ENCODE data around the gene IRF4.

Gene IRF4

GRCh38 chr6:355373-356208 lies 36.0 kb upstream of the IRF4 start:
- Histone ChIP-seq H3K4me1 (no peaks in the 10 kb centered on the region), H3K9me3 (no peaks in the 10 kb centered on the region), H3K27me3 (no peaks in the 10 kb centered on the region), H3K4me3 (no peak overlapping the region), H3K36me3 (peaks cover 0 to 8% (median 6%) of the 10 kb centered on the region in 3 donors), H3K27ac (no peak overlapping the region)
- intact Hi-C loops (cut with DNase I; ENCODE audit: low total_unique reads), result no loop called here
- no peak for TF ChIP-seq CTCF (IDR thresholded peaks at IDR 0.05)
- DNase-seq, result no peak

DNA sequence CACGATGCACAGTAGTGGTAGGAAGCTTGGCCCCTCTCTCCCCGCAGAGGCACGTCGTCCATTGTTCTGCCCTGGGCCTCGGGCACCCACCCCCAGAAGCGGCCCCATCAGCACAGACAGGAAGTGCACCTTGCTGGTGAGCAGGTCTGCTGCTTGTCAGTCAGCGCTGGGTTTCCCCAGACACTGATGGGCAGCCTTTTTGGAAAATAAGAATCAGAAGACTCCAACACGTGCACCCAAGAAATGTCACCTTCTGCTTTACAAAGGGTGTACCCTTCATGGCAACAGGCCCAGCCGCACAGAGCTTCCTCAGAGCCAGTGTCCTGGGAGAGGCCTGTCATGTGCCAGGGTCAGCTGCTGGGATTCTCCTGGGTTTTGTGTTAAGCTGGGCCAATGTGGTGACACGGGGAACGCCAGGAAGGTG lies 34.7 kb upstream of the IRF4 start:
- H3K4me3 ChIP-seq, result no peak overlapping the region
- intact Hi-C loops (cut with DNase I; ENCODE audit: low total_unique reads), result no loop called here
- TF ChIP-seq CTCF (IDR thresholded peaks at IDR 0.05), result no peak
- no peaks in the 10 kb centered on the region for H3K27me3 ChIP-seq
- H3K9me3 ChIP-seq, result no peaks in the 10 kb centered on the region
- DNase-seq, result peak in 1 of 2 donors; percentile 73
- H3K4me1 ChIP-seq, result no peaks in the 10 kb centered on the region
- H3K27ac ChIP-seq, result no peak overlapping the region
- H3K36me3 ChIP-seq, result no peaks in the 10 kb centered on the region

DNA sequence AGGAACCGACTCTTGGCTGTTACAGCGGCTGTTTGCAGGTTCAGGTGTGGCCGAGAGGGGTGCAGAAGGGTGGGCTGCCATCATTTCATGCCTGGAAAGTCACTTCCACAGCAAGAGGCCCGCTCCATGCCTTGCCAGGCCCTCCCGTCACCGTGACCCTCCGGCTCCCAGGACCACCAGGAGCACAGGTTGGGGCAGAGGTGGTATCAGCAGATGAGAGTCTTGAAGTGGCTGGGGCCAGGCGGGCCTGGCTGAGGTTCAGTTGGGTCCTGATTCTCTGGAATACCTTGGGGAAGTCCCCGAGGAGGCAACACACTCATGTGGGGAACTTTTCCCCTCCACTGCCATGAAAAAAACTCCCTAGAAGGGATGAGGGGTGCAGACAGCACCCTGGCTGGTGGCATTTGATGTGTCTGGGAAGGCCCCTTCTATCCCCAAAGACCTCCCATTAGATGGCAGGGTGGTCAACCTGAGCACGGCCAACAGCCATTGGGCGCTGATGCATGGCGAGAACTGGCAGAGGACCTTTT lies 34.2 kb upstream of the IRF4 start:
- Histone ChIP-seq H3K27ac (no peak overlapping the region), H3K4me1 (no peaks in the 10 kb centered on the region), H3K36me3 (no peaks in the 10 kb centered on the region), H3K9me3 (peaks cover 0 to 4% (median 0%) of the 10 kb centered on the region in 3 donors), H3K27me3 (no peaks in the 10 kb centered on the region), H3K4me3 (no peak overlapping the region)
- intact Hi-C loops (cut with DNase I; ENCODE audit: low total_unique reads), result no loop called here
- no peak for TF ChIP-seq CTCF (IDR thresholded peaks at IDR 0.05)
- DNase-seq, result no peak

- Histone ChIP-seq H3K4me1 (no peaks in the 10 kb centered on the region), H3K27ac (no peak overlapping the region), H3K27me3 (no peaks in the 10 kb centered on the region), H3K4me3 (no peak overlapping the region), H3K36me3 (no peaks in the 10 kb centered on the region), H3K9me3 (peaks cover 0 to 10% (median 1%) of the 10 kb centered on the region in 3 donors)
- intact Hi-C loops (cut with DNase I; ENCODE audit: low total_unique reads), result no loop called here
- no peak for TF ChIP-seq CTCF (IDR thresholded peaks at IDR 0.05)
- peak in 1 of 2 donors; percentile 64 for DNase-seq
Observed at GRCh38 chr6:357791-358341, 33.7 kb upstream of the IRF4 start.

DNA sequence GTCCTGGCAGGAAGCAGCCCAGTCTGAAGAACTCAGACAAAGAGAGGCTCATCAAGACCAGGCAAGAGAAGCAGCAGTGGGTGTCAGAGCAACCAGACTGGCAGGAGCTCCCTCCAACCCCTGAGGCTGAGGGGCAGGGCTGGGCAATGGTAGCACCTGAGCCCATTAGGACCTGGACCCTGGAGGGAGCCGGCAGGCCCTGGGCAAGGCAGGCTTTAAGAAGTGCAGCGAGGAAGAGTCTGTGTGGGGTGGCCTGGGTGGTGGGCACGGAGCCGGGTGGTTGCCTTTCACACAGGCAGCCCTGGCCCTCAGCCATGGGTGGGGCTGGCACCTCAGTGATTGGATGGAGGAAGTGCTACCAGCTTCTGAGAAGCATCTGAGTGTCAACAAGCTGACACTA lies 33.1 kb upstream of the IRF4 start:
- Histone ChIP-seq H3K9me3 (peaks cover 0 to 12% (median 6%) of the 10 kb centered on the region in 3 donors), H3K36me3 (no peaks in the 10 kb centered on the region), H3K27ac (no peak overlapping the region), H3K27me3 (no peaks in the 10 kb centered on the region), H3K4me3 (no peak overlapping the region), H3K4me1 (no peaks in the 10 kb centered on the region)
- intact Hi-C loops (cut with DNase I; ENCODE audit: low total_unique reads), result no loop called here
- peak in 1 of 2 donors; percentile 70 for DNase-seq
- no peak for TF ChIP-seq CTCF (IDR thresholded peaks at IDR 0.05)
